Keratinocyte (primary cell): ENCODE data around the gene LMAN2L. TPM values are rescaled to one million over a fixed set of nuclear protein-coding genes. Genes with fewer than 3 reads are reported as not detected.
A peak's percentile ranks its signal among the peaks of the same experiment; 100 is the strongest.

Experiments
- DNase-seq: peaks from one replicate; pipeline ENCODE4 v3.0.0-alpha.2; 2011; ENCODE audit warnings: low read depth, missing footprints, low spot score
- FAIRE-seq: peaks from 2 replicates; lab custom pipeline; 2011; peaks lifted over from hg19 to GRCh38; lab: Jason Lieb, UNC
- H2AFZ ChIP-seq: 2 replicates; pipeline ENCODE4 v1.6.0; 2012; ENCODE audit warnings: low read length, control low read depth, inconsistent platforms; ENCODE audit not compliant: control insufficient read depth
- H3K27ac ChIP-seq: 2 replicates; pipeline ENCODE4 v1.5.1; 2011; ENCODE audit warnings: low read length; ENCODE audit not compliant: control insufficient read depth, insufficient read depth
- H3K27me3 ChIP-seq: 3 replicates; pipeline ENCODE4 v1.6.0; 2011; ENCODE audit warnings: low read length; ENCODE audit not compliant: control insufficient read depth, insufficient read depth; ENCODE audit errors: extremely low read depth
- H3K36me3 ChIP-seq, 2 experiments: 2 replicates in 1 of 2; 3 replicates in 1 of 2; pipeline ENCODE4 v1.5.1; 2011; ENCODE audit warnings: low read length in 2 of 2, mild to moderate bottlenecking in 1 of 2; ENCODE audit not compliant: control insufficient read depth in 2 of 2, insufficient read depth in 2 of 2; ENCODE audit errors: extremely low read depth in 1 of 2
- H3K4me1 ChIP-seq: 3 replicates; pipeline ENCODE4 v1.5.1; 2011; ENCODE audit warnings: low read length; ENCODE audit not compliant: control insufficient read depth, insufficient read depth; ENCODE audit errors: extremely low read depth
- H3K4me2 ChIP-seq: 3 replicates; pipeline ENCODE4 v1.6.0; 2011; ENCODE audit warnings: low read depth, low read length; ENCODE audit not compliant: control insufficient read depth, insufficient read depth; ENCODE audit errors: extremely low read depth
- H3K4me3 ChIP-seq, 3 experiments: fragments of 200-600 bp in 1 of 3; sonication (generic) in 1 of 3; 2 replicates in 2 of 3; 3 replicates in 1 of 3; pipeline ENCODE4 v1.5.1; 2011 to 2016; ENCODE audit warnings: low read length in 3 of 3, mild to moderate bottlenecking in 3 of 3, control low read depth in 2 of 3, inconsistent platforms in 1 of 3, low read depth in 1 of 3, mixed read lengths in 1 of 3, mixed run types in 1 of 3, moderate library complexity in 1 of 3; ENCODE audit not compliant: control insufficient read depth in 2 of 3, insufficient read depth in 2 of 3; ENCODE audit errors: extremely low read depth in 1 of 3
- H3K79me2 ChIP-seq: 2 replicates; pipeline ENCODE4 v1.6.0; 2012; ENCODE audit warnings: low read length; ENCODE audit not compliant: control insufficient read depth, insufficient read depth
- H3K9ac ChIP-seq: 3 replicates; pipeline ENCODE4 v1.6.0; 2011; ENCODE audit warnings: low read length; ENCODE audit not compliant: control insufficient read depth, insufficient read depth; ENCODE audit errors: extremely low read depth
- H3K9me1 ChIP-seq: 3 replicates; pipeline ENCODE4 v1.6.0; 2011; ENCODE audit warnings: low read length; ENCODE audit not compliant: control insufficient read depth, insufficient read depth; ENCODE audit errors: extremely low read depth
- H3K9me3 ChIP-seq: 2 replicates; pipeline ENCODE4 v1.5.1; 2012; ENCODE audit warnings: low read depth, low read length; ENCODE audit not compliant: control insufficient read depth
- H4K20me1 ChIP-seq: 3 replicates; pipeline ENCODE4 v1.6.0; 2011; ENCODE audit warnings: low read length; ENCODE audit not compliant: control insufficient read depth, insufficient read depth; ENCODE audit errors: extremely low read depth
- CTCF ChIP-seq, 3 experiments: IDR thresholded peaks in 1 of 3; conservative IDR thresholded peaks in 1 of 3; optimal IDR thresholded peaks in 1 of 3; 2 replicates in 2 of 3; 3 replicates in 1 of 3; pipeline versions ENCODE3 to v1.5.1; 2011; ENCODE audit warnings: low read length in 3 of 3, mild to moderate bottlenecking in 3 of 3, moderate library complexity in 2 of 3, control low read depth in 1 of 3, inconsistent platforms in 1 of 3; ENCODE audit not compliant: insufficient read depth in 2 of 3; ENCODE audit errors: extremely low read depth in 1 of 3
- EZH2 ChIP-seq: IDR thresholded peaks from one replicate; pipeline ENCODE4 v1.6.1; 2012; ENCODE audit warnings: inconsistent platforms, mild to moderate bottlenecking, low read length, moderate library complexity
- dilution Hi-C: fragments of 300-500 bp; cut with MboI; formaldehyde crosslinking; loops from one replicate; pipeline ENCODE4 v1.7.0; 2020; ENCODE audit warnings: low sequenced_read_pairs; ENCODE audit not compliant: extremely low pct_ligation_motif_present
- polyA plus RNA-seq, 5 experiments: library from polyadenylated mRNA; depleted of rRNA in 3 of 5; stranded (reverse) in 3 of 5; stranded (forward) in 1 of 5; unstranded in 1 of 5; fragments of >200 nt; gene quantifications; 1 replicate in 1 of 5; 2 replicates in 3 of 5; 3 replicates in 1 of 5; pipeline versions ENCODE4 v1.2.1 to v1.2.3, GENCODE V29; 2011 to 2012; ENCODE audit warnings: missing spikeins in 2 of 5, low read depth in 1 of 5, low replicate concordance in 1 of 5

Gene LMAN2L
- polyA plus RNA-seq, 1 donor (not counting 4 experiments of a cell fraction or from before 2014, with no cell fraction given) = 20.7 TPM

- no peak overlapping the region for H3K4me2 ChIP-seq
- H3K9me3 ChIP-seq = no peaks in the 10 kb centered on the region
- FAIRE-seq (no peak), DNase-seq (no peak)
- H3K36me3 ChIP-seq = peaks cover 21 to 22% of the 10 kb centered on the region in 2 experiments
- dilution Hi-C loops = no loop called here
- no peak for TF ChIP-seq CTCF (optimal IDR thresholded peaks at IDR 0.05 in 1 of 3, IDR thresholded peaks at IDR 0.05 in 1 of 3, conservative IDR thresholded peaks at IDR 0.05 in 1 of 3; ENCODE audit: extremely low read depth in 1 of 3, insufficient read depth in 2 of 3, low read length in 3 of 3)
- no peak for TF ChIP-seq EZH2
- H3K4me1 ChIP-seq = peaks cover 13% of the 10 kb centered on the region
- H4K20me1 ChIP-seq = no peaks in the 10 kb centered on the region
- H3K27me3 ChIP-seq = no peaks in the 10 kb centered on the region
- no peaks in the 10 kb centered on the region for H3K79me2 ChIP-seq
- H3K9me1 ChIP-seq = no peaks in the 10 kb centered on the region
- no peak overlapping the region for H2AFZ ChIP-seq
- H3K9ac ChIP-seq = no peak overlapping the region
- H3K27ac ChIP-seq = no peak overlapping the region
- no peak overlapping the region for H3K4me3 ChIP-seq
These were observed 36.7 kb downstream of the LMAN2L start for GRCh38 chr2:96703021-96703751.

GRCh38 chr2:96702098-96702785, 37.6 kb downstream of the LMAN2L start:
- Histone ChIP-seq H3K27me3 (no peaks in the 10 kb centered on the region), H3K36me3 (peaks cover 19 to 22% of the 10 kb centered on the region in 2 experiments), H4K20me1 (no peaks in the 10 kb centered on the region), H3K9me3 (no peaks in the 10 kb centered on the region), H3K4me3 (no peak overlapping the region), H3K79me2 (no peaks in the 10 kb centered on the region), H3K9ac (no peak overlapping the region), H3K27ac (no peak overlapping the region), H3K4me1 (peaks cover 22% of the 10 kb centered on the region), H2AFZ (no peak overlapping the region), H3K9me1 (no peaks in the 10 kb centered on the region), H3K4me2 (no peak overlapping the region)
- dilution Hi-C loops = no loop called here
- FAIRE-seq (no peak), DNase-seq (peak; percentile 15)
- TF ChIP-seq CTCF (optimal IDR thresholded peaks at IDR 0.05 in 1 of 3, IDR thresholded peaks at IDR 0.05 in 1 of 3, conservative IDR thresholded peaks at IDR 0.05 in 1 of 3; ENCODE audit: extremely low read depth in 1 of 3, insufficient read depth in 2 of 3, low read length in 3 of 3) (no peak), EZH2 (no peak)
